IPS-18c (cell line): Measurements from ENCODE around the gene OCA2.

Source experiments
- H3K4me3 ChIP-seq: 2 replicates; pipeline ENCODE4 v1.7.0; 2013; ENCODE audit warnings: low read depth, mild to moderate bottlenecking, low read length, moderate library complexity; ENCODE audit not compliant: insufficient read depth
- H3K9me3 ChIP-seq: one replicate; pipeline ENCODE4 v1.6.1; 2013; ENCODE audit warnings: mild to moderate bottlenecking, low read length, moderate library complexity; ENCODE audit not compliant: control insufficient read depth, insufficient read depth

Gene OCA2

GRCh38 chr15:27820232-27820631, 278.9 kb downstream of the OCA2 start:
- no peak overlapping the region for H3K4me3 ChIP-seq
- no peaks in the 10 kb centered on the region for H3K9me3 ChIP-seq

GRCh38 chr15:27817258-27817657, 281.9 kb downstream of the OCA2 start:
- no peaks in the 10 kb centered on the region for H3K9me3 ChIP-seq
- no peak overlapping the region for H3K4me3 ChIP-seq

GRCh38 chr15:27816790-27817189, 282.3 kb downstream of the OCA2 start:
- Histone ChIP-seq H3K4me3 (no peak overlapping the region), H3K9me3 (no peaks in the 10 kb centered on the region)

GRCh38 chr15:27815035-27815434, 284.1 kb downstream of the OCA2 start:
- Histone ChIP-seq H3K9me3 (no peaks in the 10 kb centered on the region), H3K4me3 (no peak overlapping the region)

- no peak overlapping the region for H3K4me3 ChIP-seq
- no peaks in the 10 kb centered on the region for H3K9me3 ChIP-seq
These were observed 286.0 kb downstream of the OCA2 start for GRCh38 chr15:27813139-27813538.

GRCh38 chr15:27808182-27808581, 290.9 kb downstream of the OCA2 start:
- H3K4me3 ChIP-seq = no peak overlapping the region

GRCh38 chr15:27807335-27807734, 291.8 kb downstream of the OCA2 start:
- H3K9me3 ChIP-seq = peaks cover 4% of the 10 kb centered on the region
- H3K4me3 ChIP-seq = no peak overlapping the region

More at GRCh38 chr15:27808182-27808581, 290.9 kb downstream of the OCA2 start:
- peaks cover 4% of the 10 kb centered on the region for H3K9me3 ChIP-seq

GRCh38 chr15:27806396-27806795, 292.7 kb downstream of the OCA2 start:
- no peak overlapping the region for H3K4me3 ChIP-seq
- H3K9me3 ChIP-seq = peaks cover 4% of the 10 kb centered on the region

GRCh38 chr15:27805261-27806220, 293.6 kb downstream of the OCA2 start:
- no peak overlapping the region for H3K4me3 ChIP-seq

GRCh38 chr15:27804569-27805260, 294.4 kb downstream of the OCA2 start:
- no peak overlapping the region for H3K4me3 ChIP-seq
- peaks cover 4% of the 10 kb centered on the region for H3K9me3 ChIP-seq

More at GRCh38 chr15:27805261-27806220, 293.6 kb downstream of the OCA2 start:
- H3K9me3 ChIP-seq = peaks cover 4% of the 10 kb centered on the region

GRCh38 chr15:27798807-27799206, 300.3 kb downstream of the OCA2 start:
- H3K4me3 ChIP-seq = no peak overlapping the region
- no peaks in the 10 kb centered on the region for H3K9me3 ChIP-seq

GRCh38 chr15:27797765-27798164, 301.4 kb downstream of the OCA2 start:
- no peak overlapping the region for H3K4me3 ChIP-seq
- H3K9me3 ChIP-seq = no peaks in the 10 kb centered on the region

GRCh38 chr15:27796405-27797320, 302.5 kb downstream of the OCA2 start:
- H3K9me3 ChIP-seq = no peaks in the 10 kb centered on the region
- H3K4me3 ChIP-seq = no peak overlapping the region

- Histone ChIP-seq H3K9me3 (no peaks in the 10 kb centered on the region), H3K4me3 (no peak overlapping the region)
These were observed 306.3 kb downstream of the OCA2 start for GRCh38 chr15:27792756-27793264.

- no peak overlapping the region for H3K4me3 ChIP-seq
- no peaks in the 10 kb centered on the region for H3K9me3 ChIP-seq
These were observed 308.8 kb downstream of the OCA2 start for GRCh38 chr15:27790270-27790669.

GRCh38 chr15:27787931-27788330, 311.2 kb downstream of the OCA2 start:
- H3K9me3 ChIP-seq = no peaks in the 10 kb centered on the region

GRCh38 chr15:27784107-27784506, 315.0 kb downstream of the OCA2 start:
- H3K9me3 ChIP-seq = no peaks in the 10 kb centered on the region
- no peak overlapping the region for H3K4me3 ChIP-seq

More at GRCh38 chr15:27787931-27788330, 311.2 kb downstream of the OCA2 start:
- H3K4me3 ChIP-seq = no peak overlapping the region
